ENCODE results near the gene TEFM. TPM values are rescaled to one million over a fixed set of nuclear protein-coding genes. Genes with fewer than 3 reads are reported as not detected.
A peak's percentile ranks its signal among the peaks of the same experiment; 100 is the strongest.
"Not testable (repeated sequence)": the region's sequence is repeated elsewhere in the genome, so short reads cannot be mapped to it uniquely, and the experiment has no call there.

TEFM gene
- total RNA-seq (2014; rRNA removed; shearing (Covaris generic); ENCODE audit: low replicate concordance) = 5.3 and 23.9 TPM in 2 replicates

GRCh38 chr17:30906101-30906911 lies at the start of gene TEFM:
Gene TEFM (minus strand): TSS chr17:30906238. CDS start chr17:30906198, 40 bp downstream.
- DNase-seq (ENCODE audit: low read depth) = peak; percentile 83
- in situ Hi-C loops (cut with HindIII; ENCODE audit: low pct_unique_long_range_greater_than_20kb, low sequenced_read_pairs) = no loop called here

- in situ Hi-C loops (cut with HindIII; ENCODE audit: low pct_unique_long_range_greater_than_20kb, low sequenced_read_pairs) = no loop called here
- no peak for DNase-seq (ENCODE audit: low read depth)
Observed at GRCh38 chr17:30954046-30954830, 48.2 kb upstream of the TEFM start.

GRCh38 chr17:30952638-30953393 lies 46.8 kb upstream of the TEFM start:
- no peak for DNase-seq (ENCODE audit: low read depth)
- in situ Hi-C loops (cut with HindIII; ENCODE audit: low pct_unique_long_range_greater_than_20kb, low sequenced_read_pairs) = no loop called here

- in situ Hi-C loops (cut with HindIII; ENCODE audit: low pct_unique_long_range_greater_than_20kb, low sequenced_read_pairs) = no loop called here
- peak; percentile 73 for DNase-seq (ENCODE audit: low read depth)
Observed at GRCh38 chr17:30950669-30951399, 44.8 kb upstream of the TEFM start.

GRCh38 chr17:30950189-30950588 lies 44.2 kb upstream of the TEFM start:
- no peak for DNase-seq (ENCODE audit: low read depth)
- in situ Hi-C loops (cut with HindIII; ENCODE audit: low pct_unique_long_range_greater_than_20kb, low sequenced_read_pairs) = no loop called here

GRCh38 chr17:30947796-30948195 lies 41.8 kb upstream of the TEFM start:
- in situ Hi-C loops (cut with HindIII; ENCODE audit: low pct_unique_long_range_greater_than_20kb, low sequenced_read_pairs) = no loop called here
- no peak for DNase-seq (ENCODE audit: low read depth)

- in situ Hi-C loops (cut with HindIII; ENCODE audit: low pct_unique_long_range_greater_than_20kb, low sequenced_read_pairs) = no loop called here
- peak; percentile 83 for DNase-seq (ENCODE audit: low read depth)
Observed at GRCh38 chr17:30942308-30943079, 36.5 kb upstream of the TEFM start.

GRCh38 chr17:30939051-30939689 lies 33.1 kb upstream of the TEFM start:
- in situ Hi-C loops (cut with HindIII; ENCODE audit: low pct_unique_long_range_greater_than_20kb, low sequenced_read_pairs) = no loop called here
- DNase-seq (ENCODE audit: low read depth) = no peak

GRCh38 chr17:30933966-30934365 lies 27.9 kb upstream of the TEFM start:
- DNase-seq (ENCODE audit: low read depth) = no peak
- in situ Hi-C loops (cut with HindIII; ENCODE audit: low pct_unique_long_range_greater_than_20kb, low sequenced_read_pairs) = no loop called here

- in situ Hi-C loops (cut with HindIII; ENCODE audit: low pct_unique_long_range_greater_than_20kb, low sequenced_read_pairs); DNase-seq (ENCODE audit: low read depth): not testable (repeated sequence)
Observed at GRCh38 chr17:30931582-30931981, 25.5 kb upstream of the TEFM start.

- DNase-seq (ENCODE audit: low read depth) = no peak
- in situ Hi-C loops (cut with HindIII; ENCODE audit: low pct_unique_long_range_greater_than_20kb, low sequenced_read_pairs) = no loop called here
Observed at GRCh38 chr17:30930495-30930894, 24.5 kb upstream of the TEFM start.

GRCh38 chr17:30929861-30930260 lies 23.8 kb upstream of the TEFM start:
- in situ Hi-C loops (cut with HindIII; ENCODE audit: low pct_unique_long_range_greater_than_20kb, low sequenced_read_pairs); DNase-seq (ENCODE audit: low read depth): not testable (repeated sequence)

- in situ Hi-C loops (cut with HindIII; ENCODE audit: low pct_unique_long_range_greater_than_20kb, low sequenced_read_pairs) = no loop called here
- no peak for DNase-seq (ENCODE audit: low read depth)
Observed at GRCh38 chr17:30929081-30929633, 23.1 kb upstream of the TEFM start.

- in situ Hi-C loops (cut with HindIII; ENCODE audit: low pct_unique_long_range_greater_than_20kb, low sequenced_read_pairs) = no loop called here
- no peak for DNase-seq (ENCODE audit: low read depth)
Observed at GRCh38 chr17:30928584-30928983, 22.5 kb upstream of the TEFM start.

- DNase-seq (ENCODE audit: low read depth) = no peak
- in situ Hi-C loops (cut with HindIII; ENCODE audit: low pct_unique_long_range_greater_than_20kb, low sequenced_read_pairs) = no loop called here
Observed at GRCh38 chr17:30927756-30928155, 21.7 kb upstream of the TEFM start.

GRCh38 chr17:30926516-30926915 lies 20.5 kb upstream of the TEFM start:
- no peak for DNase-seq (ENCODE audit: low read depth)
- in situ Hi-C loops (cut with HindIII; ENCODE audit: low pct_unique_long_range_greater_than_20kb, low sequenced_read_pairs) = no loop called here

- in situ Hi-C loops (cut with HindIII; ENCODE audit: low pct_unique_long_range_greater_than_20kb, low sequenced_read_pairs) = no loop called here
- no peak for DNase-seq (ENCODE audit: low read depth)
Observed at GRCh38 chr17:30924341-30924740, 18.3 kb upstream of the TEFM start.
